Loucy (cell line): ENCODE results near the gene TBCB.

Experiments used
- CTCF ChIP-seq: fragments of 200-600 bp; sonication (generic); conservative IDR thresholded peaks from 2 replicates; pipeline ENCODE4 v1.5.1; 2014; ENCODE audit warnings: mild to moderate bottlenecking, antibody characterized with exemption, low read length
- EZH2phosphoT487 ChIP-seq: fragments of 200-600 bp; IDR thresholded peaks from 2 replicates; pipeline ENCODE4 v1.6.1; 2018; ENCODE audit warnings: antibody characterized with exemption, mild to moderate bottlenecking, moderate library complexity, borderline replicate concordance

GRCh38 chr19:36139120-36139472 is 23.8 kb downstream of the TBCB start:
- TF ChIP-seq CTCF (no peak), EZH2phosphoT487 (no peak)
